ENCODE measurements around the gene SUSD6. TPM values are rescaled to one million over a fixed set of nuclear protein-coding genes. Genes with fewer than 3 reads are reported as not detected.
A peak's percentile ranks its signal among the peaks of the same experiment; 100 is the strongest.
"Not testable (repeated sequence)": the region's sequence is repeated elsewhere in the genome, so short reads cannot be mapped to it uniquely, and the experiment has no call there.

Gene SUSD6
- polyA plus RNA-seq, 12 donors = 14.8 to 28.0 (median 18.7) TPM; not detected in 1

- DNase-seq = no peak
Observed at GRCh38 chr14:69693801-69694729, 82.7 kb downstream of the SUSD6 start.

- no peak for DNase-seq
Observed at GRCh38 chr14:69694730-69695281, 83.4 kb downstream of the SUSD6 start.

GRCh38 chr14:69695322-69696203, 84.2 kb downstream of the SUSD6 start:
- DNase-seq = no peak

GRCh38 chr14:69696204-69696527, 84.8 kb downstream of the SUSD6 start:
- DNase-seq = no peak

GRCh38 chr14:69696633-69697557, 85.5 kb downstream of the SUSD6 start:
- DNase-seq = no peak

- no peak for DNase-seq
Observed at GRCh38 chr14:69698572-69698971, 87.2 kb downstream of the SUSD6 start.

GRCh38 chr14:69699243-69699642, 87.8 kb downstream of the SUSD6 start:
- DNase-seq = not testable (repeated sequence)

- DNase-seq = no peak
Observed at GRCh38 chr14:69699748-69700303, 88.4 kb downstream of the SUSD6 start.

GRCh38 chr14:69700575-69700974, 89.2 kb downstream of the SUSD6 start:
- DNase-seq = no peak

GRCh38 chr14:69701291-69701690, 89.9 kb downstream of the SUSD6 start:
- no peak for DNase-seq

- no peak for DNase-seq
Observed at GRCh38 chr14:69701857-69702256, 90.5 kb downstream of the SUSD6 start.

- no peak for DNase-seq
Observed at GRCh38 chr14:69703047-69704039, 91.9 kb downstream of the SUSD6 start.

GRCh38 chr14:69704319-69704718, 92.9 kb downstream of the SUSD6 start:
- DNase-seq = no peak

- DNase-seq = no peak
Observed at GRCh38 chr14:69705706-69706105, 94.3 kb downstream of the SUSD6 start.

GRCh38 chr14:69708049-69708448, 96.7 kb downstream of the SUSD6 start:
- no peak for DNase-seq

GRCh38 chr14:69708586-69709560, 97.5 kb downstream of the SUSD6 start:
- no peak for DNase-seq

- no peak for DNase-seq
Observed at GRCh38 chr14:69710378-69710777, 99.0 kb downstream of the SUSD6 start.

GRCh38 chr14:69711065-69711464, 99.7 kb downstream of the SUSD6 start:
- DNase-seq = peak; percentile 77

All from muscle of arm (tissue), 12 donors.